Activated CD4-positive, alpha-beta T cell treated with anti-CD3 and anti-CD28 coated beads, Interleukin-2, amount 10 ng/mL, durations not matched to agents 7 days and 5 days (primary cell): ENCODE data around the gene PTPRT. TPM values are rescaled to one million over a fixed set of nuclear protein-coding genes. Genes with fewer than 3 reads are reported as not detected.

Experiments used
- CTCF ChIA-PET: fragments of 350-600 bp; sonication (Branson Sonifier 250); formaldehyde crosslinking; loops from one replicate; lab custom pipeline; 2021; ENCODE audit warnings: antibody characterized with exemption; lab: Charles Lee
- POLR2A ChIA-PET: fragments of 350-600 bp; sonication (Branson Sonifier 250); formaldehyde crosslinking; loops from one replicate; lab custom pipeline; 2021; ENCODE audit warnings: antibody characterized with exemption; lab: Charles Lee
- DNase-seq: peaks from one replicate; pipeline ENCODE4 v3.0.0-alpha.2; 2020
- H3K27ac Mint-ChIP-seq: one replicate; pipeline ENCODE4 v1.8.0; 2021; ENCODE audit warnings: mild to moderate bottlenecking, moderate library complexity, mixed read lengths
- H3K27me3 Mint-ChIP-seq: one replicate; pipeline ENCODE4 v1.8.0; 2021; ENCODE audit warnings: mixed read lengths
- H3K36me3 Mint-ChIP-seq: one replicate; pipeline ENCODE4 v1.8.0; 2021; ENCODE audit warnings: low read depth, mixed read lengths
- H3K4me1 Mint-ChIP-seq: one replicate; pipeline ENCODE4 v1.8.0; 2021; ENCODE audit warnings: mixed read lengths
- H3K4me3 Mint-ChIP-seq: one replicate; pipeline ENCODE4 v1.8.0; 2021; ENCODE audit warnings: mild to moderate bottlenecking, moderate library complexity, mixed read lengths
- H3K9me3 Mint-ChIP-seq: one replicate; pipeline ENCODE4 v1.8.0; 2021; ENCODE audit warnings: mixed read lengths
- total RNA-seq, 2 experiments: library from RNA; stranded (reverse); gene quantifications; one replicate each; pipeline ENCODE4 v1.2.3, GENCODE V29; 2021

PTPRT gene
- total RNA-seq, 2 experiments from 2014 or later = not detected

DNA sequence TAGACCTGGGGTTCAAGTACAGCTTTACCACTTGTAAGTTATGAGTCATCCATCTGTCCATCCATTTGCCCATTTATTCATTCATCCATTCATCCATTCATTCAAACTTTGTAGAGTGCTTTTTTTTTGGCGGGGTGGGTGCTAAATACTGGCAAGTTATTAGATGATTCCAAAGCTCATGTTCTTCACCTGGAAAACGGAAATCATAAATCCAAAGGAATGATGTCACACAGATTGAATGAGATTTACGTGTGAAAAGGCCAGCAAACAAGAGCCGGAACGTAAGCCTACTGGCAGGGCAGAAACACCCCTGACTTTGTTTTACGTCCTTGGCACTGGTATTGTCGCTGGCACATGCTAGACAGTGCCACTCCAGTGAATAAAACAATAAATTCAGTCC is 1090.6 kb downstream of the PTPRT start:
- DNase-seq = no peak
- no peaks in the 10 kb centered on the region for H3K4me1 Mint-ChIP-seq
- no peaks in the 10 kb centered on the region for H3K27me3 Mint-ChIP-seq
- no peak overlapping the region for H3K4me3 Mint-ChIP-seq
- CTCF ChIA-PET = no interaction called here
- no peaks in the 10 kb centered on the region for H3K36me3 Mint-ChIP-seq
- H3K27ac Mint-ChIP-seq = no peak overlapping the region
- POLR2A ChIA-PET = no interaction called here
- H3K9me3 Mint-ChIP-seq = no peaks in the 10 kb centered on the region

- POLR2A ChIA-PET = no interaction called here
- no peaks in the 10 kb centered on the region for H3K9me3 Mint-ChIP-seq
- DNase-seq = no peak
- H3K27ac Mint-ChIP-seq = no peak overlapping the region
- no peak overlapping the region for H3K4me3 Mint-ChIP-seq
- no peaks in the 10 kb centered on the region for H3K36me3 Mint-ChIP-seq
- CTCF ChIA-PET = interaction anchor here (0.6 kb wide), 1 partner anchor 138 kb away, joined by 3 read pairs; no protein-coding TSS in a partner anchor
- H3K27me3 Mint-ChIP-seq = no peaks in the 10 kb centered on the region
- no peaks in the 10 kb centered on the region for H3K4me1 Mint-ChIP-seq
These were observed 1091.3 kb downstream of the PTPRT start for GRCh38 chr20:42098418-42098817.

- Mint-ChIP-seq H3K4me3 (no peak overlapping the region), H3K27ac (no peak overlapping the region), H3K36me3 (no peaks in the 10 kb centered on the region), H3K4me1 (no peaks in the 10 kb centered on the region), H3K9me3 (no peaks in the 10 kb centered on the region), H3K27me3 (no peaks in the 10 kb centered on the region)
- ChIA-PET CTCF (no interaction called here), POLR2A (no interaction called here)
- DNase-seq = no peak
These were observed 1092.0 kb downstream of the PTPRT start for GRCh38 chr20:42097741-42098140.

DNA sequence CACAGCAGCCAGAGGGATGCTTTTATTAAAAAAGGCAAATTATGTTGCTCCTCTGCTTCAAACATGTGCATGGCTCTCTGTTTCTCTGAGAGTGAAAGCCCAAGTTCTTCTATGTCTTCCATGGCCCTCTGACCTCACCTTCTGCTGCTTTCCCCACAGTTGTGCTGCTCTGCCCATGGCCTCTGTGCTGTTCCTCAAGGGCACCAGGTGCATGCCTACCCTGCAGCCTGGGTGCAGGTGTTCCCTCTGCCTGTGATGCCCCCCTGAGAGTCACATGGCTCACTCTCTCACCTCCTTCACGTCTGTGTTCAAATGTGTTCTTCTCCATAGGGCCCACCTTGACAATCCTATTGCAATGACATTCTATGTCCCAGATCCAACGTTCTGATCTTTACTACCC is 1094.5 kb downstream of the PTPRT start:
- Mint-ChIP-seq H3K4me3 (no peak overlapping the region), H3K4me1 (no peaks in the 10 kb centered on the region), H3K27ac (no peak overlapping the region), H3K36me3 (no peaks in the 10 kb centered on the region), H3K27me3 (no peaks in the 10 kb centered on the region), H3K9me3 (no peaks in the 10 kb centered on the region)
- ChIA-PET POLR2A (no interaction called here), CTCF (no interaction called here)
- DNase-seq = no peak

DNA sequence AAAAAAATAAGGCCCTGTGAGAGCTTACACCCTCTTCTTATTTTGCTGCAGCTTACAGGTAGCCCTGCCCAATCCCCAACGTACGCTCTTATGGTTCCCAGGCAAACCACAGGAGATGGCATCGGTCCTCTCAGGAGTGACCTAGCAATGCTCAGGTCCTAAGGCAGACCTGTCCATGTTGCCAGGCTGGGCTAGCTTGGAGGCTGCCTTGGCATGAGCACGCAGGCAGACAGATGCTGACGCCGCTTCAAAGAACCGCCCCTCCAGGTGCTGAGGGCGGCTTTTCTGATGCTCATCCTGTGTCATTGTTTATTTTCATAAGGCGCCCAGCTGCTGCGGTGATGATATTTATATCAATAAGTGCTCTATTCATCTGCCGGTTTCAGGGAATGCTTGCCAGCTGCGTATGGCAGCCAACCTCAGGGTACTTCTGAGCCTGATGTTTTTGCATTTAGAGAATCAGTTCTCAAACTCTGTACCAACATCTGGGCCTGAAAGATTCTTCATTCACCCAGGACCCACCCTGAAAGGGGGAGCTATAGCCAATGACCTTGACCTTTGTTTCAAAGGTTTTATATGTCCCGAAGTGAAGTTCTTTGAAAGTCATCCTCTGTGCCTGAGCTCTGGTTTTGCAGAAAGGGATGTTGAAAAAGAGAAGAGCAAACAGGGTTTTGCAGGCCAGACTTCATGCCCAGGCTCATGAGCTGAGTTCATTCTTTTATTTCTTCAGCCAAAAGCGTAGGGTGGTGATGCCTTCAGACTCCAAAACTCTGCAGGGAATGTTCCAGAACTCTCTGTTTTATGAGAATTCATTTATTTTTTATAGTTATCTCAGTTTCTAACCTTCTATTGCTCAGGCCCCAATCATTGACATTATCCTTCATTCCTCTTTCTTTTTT is 1095.9 kb downstream of the PTPRT start:
- no peaks in the 10 kb centered on the region for H3K36me3 Mint-ChIP-seq
- no peak overlapping the region for H3K4me3 Mint-ChIP-seq
- DNase-seq = no peak
- no peak overlapping the region for H3K27ac Mint-ChIP-seq
- CTCF ChIA-PET = no interaction called here
- H3K9me3 Mint-ChIP-seq = no peaks in the 10 kb centered on the region
- H3K27me3 Mint-ChIP-seq = no peaks in the 10 kb centered on the region
- POLR2A ChIA-PET = no interaction called here
- H3K4me1 Mint-ChIP-seq = no peaks in the 10 kb centered on the region

DNA sequence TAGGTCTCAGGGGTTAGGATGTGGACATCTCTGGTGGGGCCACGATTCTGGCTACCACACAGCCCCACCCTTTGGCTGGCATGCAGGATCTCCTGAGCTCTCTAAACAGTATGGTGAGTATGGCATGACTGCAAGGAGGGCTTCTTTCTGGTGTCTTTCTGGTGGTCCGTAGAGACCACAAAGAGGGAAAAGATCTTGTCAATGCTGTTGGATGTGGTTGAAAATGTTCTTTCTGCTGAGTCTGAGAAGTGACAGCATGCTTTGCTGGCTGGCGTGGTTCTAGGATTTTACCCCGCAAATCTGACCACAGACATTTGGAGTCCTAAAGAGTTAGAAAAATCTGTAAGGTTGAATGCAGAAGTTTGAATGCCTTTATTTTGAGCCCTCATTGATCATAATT is 1096.7 kb downstream of the PTPRT start:
- Mint-ChIP-seq H3K9me3 (no peaks in the 10 kb centered on the region), H3K27ac (no peak overlapping the region), H3K27me3 (no peaks in the 10 kb centered on the region), H3K36me3 (no peaks in the 10 kb centered on the region), H3K4me3 (no peak overlapping the region), H3K4me1 (no peaks in the 10 kb centered on the region)
- ChIA-PET POLR2A (no interaction called here), CTCF (no interaction called here)
- no peak for DNase-seq

DNA sequence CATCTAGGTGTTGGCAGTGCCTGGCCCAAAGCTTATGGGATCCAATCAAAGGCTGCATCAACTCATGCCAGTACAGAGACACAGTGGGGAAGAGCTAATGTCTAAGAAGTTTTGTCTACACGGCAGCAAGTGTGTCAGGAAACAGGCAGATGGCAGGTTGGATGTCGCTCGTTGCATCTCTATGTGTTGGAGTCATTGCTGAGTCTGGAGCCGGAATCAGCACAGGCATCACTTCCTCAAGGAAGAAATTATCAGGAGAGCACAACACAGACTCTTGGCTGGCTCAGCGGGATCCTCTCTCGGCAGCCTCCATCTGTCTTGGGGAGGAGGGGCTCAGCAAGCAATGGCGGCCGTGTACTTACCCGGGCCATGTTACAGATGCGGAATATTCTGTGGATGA is 1104.3 kb downstream of the PTPRT start:
- H3K27me3 Mint-ChIP-seq = no peaks in the 10 kb centered on the region
- no peak for DNase-seq
- CTCF ChIA-PET = no interaction called here
- no peak overlapping the region for H3K4me3 Mint-ChIP-seq
- H3K36me3 Mint-ChIP-seq = no peaks in the 10 kb centered on the region
- no peaks in the 10 kb centered on the region for H3K9me3 Mint-ChIP-seq
- H3K4me1 Mint-ChIP-seq = no peaks in the 10 kb centered on the region
- POLR2A ChIA-PET = no interaction called here
- H3K27ac Mint-ChIP-seq = no peak overlapping the region

GRCh38 chr20:42083280-42083679 is 1106.4 kb downstream of the PTPRT start:
- no peak for DNase-seq
- no peak overlapping the region for H3K4me3 Mint-ChIP-seq
- H3K4me1 Mint-ChIP-seq = no peaks in the 10 kb centered on the region
- ChIA-PET POLR2A (no interaction called here), CTCF (no interaction called here)
- no peak overlapping the region for H3K27ac Mint-ChIP-seq
- no peaks in the 10 kb centered on the region for H3K27me3 Mint-ChIP-seq
- no peaks in the 10 kb centered on the region for H3K36me3 Mint-ChIP-seq
- no peaks in the 10 kb centered on the region for H3K9me3 Mint-ChIP-seq

GRCh38 chr20:42082611-42083010 is 1107.1 kb downstream of the PTPRT start:
- Mint-ChIP-seq H3K27ac (no peak overlapping the region), H3K4me3 (no peak overlapping the region), H3K27me3 (no peaks in the 10 kb centered on the region), H3K4me1 (no peaks in the 10 kb centered on the region), H3K36me3 (no peaks in the 10 kb centered on the region), H3K9me3 (no peaks in the 10 kb centered on the region)
- CTCF ChIA-PET = no interaction called here
- POLR2A ChIA-PET = no interaction called here
- DNase-seq = no peak

- ChIA-PET CTCF (no interaction called here), POLR2A (no interaction called here)
- Mint-ChIP-seq H3K4me1 (no peaks in the 10 kb centered on the region), H3K4me3 (no peak overlapping the region), H3K9me3 (no peaks in the 10 kb centered on the region), H3K27me3 (no peaks in the 10 kb centered on the region), H3K27ac (no peak overlapping the region), H3K36me3 (no peaks in the 10 kb centered on the region)
- DNase-seq = no peak
These were observed 1108.8 kb downstream of the PTPRT start for GRCh38 chr20:42080956-42081355.

DNA sequence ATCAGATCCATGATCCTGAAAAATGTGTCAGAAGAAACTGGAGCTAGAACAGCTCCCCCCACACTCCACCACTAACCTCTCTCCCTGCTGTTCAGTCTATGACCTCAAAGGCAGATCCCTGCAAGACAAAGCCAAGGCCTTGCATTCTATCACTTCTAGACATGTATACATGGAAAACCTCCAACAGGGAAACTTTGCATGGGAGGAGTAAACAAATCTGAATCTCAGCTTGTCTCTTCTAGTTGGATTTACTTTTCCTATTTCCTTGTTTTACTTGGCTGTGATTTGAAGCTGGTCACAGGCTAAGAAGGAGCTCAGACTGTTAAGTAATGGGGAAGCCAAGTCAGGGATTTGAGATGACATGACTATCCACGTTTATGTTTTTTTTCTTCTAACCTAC is 1114.8 kb downstream of the PTPRT start:
- Mint-ChIP-seq H3K4me3 (no peak overlapping the region), H3K4me1 (no peaks in the 10 kb centered on the region), H3K27me3 (no peaks in the 10 kb centered on the region), H3K36me3 (no peaks in the 10 kb centered on the region), H3K9me3 (no peaks in the 10 kb centered on the region), H3K27ac (no peak overlapping the region)
- ChIA-PET POLR2A (no interaction called here), CTCF (no interaction called here)
- DNase-seq = no peak

GRCh38 chr20:42067596-42067995 is 1122.1 kb downstream of the PTPRT start:
- H3K27me3 Mint-ChIP-seq = no peaks in the 10 kb centered on the region
- CTCF ChIA-PET = no interaction called here
- no peaks in the 10 kb centered on the region for H3K36me3 Mint-ChIP-seq

GRCh38 chr20:42067174-42067573 is 1122.5 kb downstream of the PTPRT start:
- H3K36me3 Mint-ChIP-seq = no peaks in the 10 kb centered on the region

More at GRCh38 chr20:42067596-42067995, 1122.1 kb downstream of the PTPRT start:
- POLR2A ChIA-PET = no interaction called here
- Mint-ChIP-seq H3K4me1 (no peaks in the 10 kb centered on the region), H3K4me3 (no peak overlapping the region), H3K9me3 (no peaks in the 10 kb centered on the region), H3K27ac (no peak overlapping the region)
- DNase-seq = no peak

DNA sequence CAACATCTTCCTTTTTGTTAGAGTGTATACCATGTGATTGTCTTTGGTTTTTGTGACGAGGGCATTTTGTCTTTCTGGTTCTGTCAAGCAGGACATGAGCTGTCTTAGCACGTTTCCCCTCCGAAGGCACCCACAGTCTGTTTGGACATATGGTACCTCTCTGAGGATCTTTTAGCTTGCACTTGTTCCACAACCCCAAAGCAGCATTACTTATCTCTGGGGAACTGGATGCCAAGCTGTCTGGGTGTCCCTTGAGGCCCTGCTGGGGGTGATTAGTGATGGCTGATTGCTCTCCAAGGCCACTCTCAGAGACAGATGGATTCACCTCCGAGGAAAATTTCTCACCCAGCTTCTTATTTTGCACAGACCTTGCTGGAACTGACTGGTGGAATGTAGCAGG is 1126.6 kb downstream of the PTPRT start:
- DNase-seq = no peak
- Mint-ChIP-seq H3K9me3 (no peaks in the 10 kb centered on the region), H3K4me1 (no peaks in the 10 kb centered on the region), H3K27me3 (no peaks in the 10 kb centered on the region), H3K4me3 (no peak overlapping the region), H3K36me3 (no peaks in the 10 kb centered on the region), H3K27ac (no peak overlapping the region)
- CTCF ChIA-PET = no interaction called here
- POLR2A ChIA-PET = no interaction called here

More at GRCh38 chr20:42067174-42067573, 1122.5 kb downstream of the PTPRT start:
- CTCF ChIA-PET = no interaction called here
- Mint-ChIP-seq H3K27me3 (no peaks in the 10 kb centered on the region), H3K27ac (no peak overlapping the region), H3K9me3 (no peaks in the 10 kb centered on the region), H3K4me3 (no peak overlapping the region), H3K4me1 (no peaks in the 10 kb centered on the region)
- no peak for DNase-seq
- POLR2A ChIA-PET = no interaction called here
